Hippocampal formation (tissue), 2 donors: Measurements from ENCODE around the gene OPA3.

Source experiments
- DNase-seq, 2 donors: peaks; one replicate each; lab custom pipeline; 2025; lab: John Stamatoyannopoulos, UW

Gene OPA3

DNA sequence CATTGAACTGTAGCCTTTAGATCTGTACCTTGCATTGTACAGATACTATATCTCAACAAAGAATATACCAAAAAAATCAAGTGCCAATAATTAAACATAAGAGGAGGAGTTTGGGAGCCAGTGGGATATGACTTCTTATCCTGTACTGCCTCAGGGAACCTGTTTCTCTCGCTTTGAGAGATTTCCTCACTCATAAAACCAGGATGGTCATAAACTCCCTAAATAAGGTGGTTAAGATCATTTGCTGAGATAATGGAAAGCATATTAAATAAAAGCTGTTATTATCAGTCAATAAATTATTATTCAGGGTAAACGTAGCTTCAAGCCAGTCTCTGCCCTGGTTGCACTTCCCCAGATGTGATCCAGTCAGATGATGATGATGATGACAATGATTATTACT lies 17.0 kb downstream of the OPA3 start:
- no peak for DNase-seq

DNA sequence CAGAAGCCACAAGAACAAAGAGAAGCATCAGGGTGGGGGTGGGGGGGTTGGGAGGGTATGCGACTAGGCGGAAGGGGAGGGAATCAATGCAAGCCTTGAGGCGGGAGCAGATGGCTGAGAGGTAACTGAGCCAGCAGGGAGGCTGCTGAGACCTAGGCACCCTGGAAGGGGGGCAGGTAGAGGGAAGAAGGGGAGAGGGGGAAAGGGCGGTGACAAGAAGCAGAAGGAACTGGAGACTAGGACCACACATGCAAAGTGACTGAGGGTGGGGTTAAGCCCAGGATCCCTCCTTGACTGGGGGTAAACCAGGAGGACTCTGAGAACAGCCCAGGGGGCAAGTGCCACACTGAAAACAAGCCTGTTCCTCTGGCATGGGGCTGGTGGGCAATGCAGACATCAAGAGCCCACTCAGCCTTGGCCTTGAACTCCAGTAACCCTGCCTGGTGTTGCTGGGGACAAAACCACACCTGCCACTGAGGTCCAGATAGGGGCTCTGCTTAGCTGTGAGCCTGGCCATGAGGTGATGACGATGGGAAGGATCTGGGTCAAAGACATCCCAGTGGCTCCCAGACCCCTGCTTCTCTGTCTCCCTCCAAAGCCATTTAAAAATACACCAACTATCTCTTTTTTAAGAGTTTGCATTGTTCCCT lies 20.3 kb downstream of the OPA3 start:
- no peak for DNase-seq

DNA sequence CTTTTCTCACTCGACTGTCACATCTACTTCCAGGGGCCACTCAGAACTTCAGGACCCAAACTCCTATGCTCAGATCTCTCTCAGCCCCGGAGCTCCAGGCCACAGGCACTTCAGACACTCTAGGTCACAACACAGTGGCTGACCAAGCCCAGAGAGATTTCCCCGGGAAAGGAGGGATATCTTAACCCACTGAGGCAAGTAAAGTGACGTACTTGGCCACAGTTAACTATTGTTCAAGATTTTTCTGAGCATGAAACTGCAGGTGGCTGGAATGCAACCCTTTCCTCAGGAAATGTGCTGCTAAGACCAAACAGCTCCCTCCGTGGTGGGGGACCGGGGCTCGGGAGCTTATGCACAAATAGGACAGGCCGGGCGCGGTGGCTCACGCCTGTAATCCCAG lies 23.9 kb downstream of the OPA3 start:
- no peak for DNase-seq

DNA sequence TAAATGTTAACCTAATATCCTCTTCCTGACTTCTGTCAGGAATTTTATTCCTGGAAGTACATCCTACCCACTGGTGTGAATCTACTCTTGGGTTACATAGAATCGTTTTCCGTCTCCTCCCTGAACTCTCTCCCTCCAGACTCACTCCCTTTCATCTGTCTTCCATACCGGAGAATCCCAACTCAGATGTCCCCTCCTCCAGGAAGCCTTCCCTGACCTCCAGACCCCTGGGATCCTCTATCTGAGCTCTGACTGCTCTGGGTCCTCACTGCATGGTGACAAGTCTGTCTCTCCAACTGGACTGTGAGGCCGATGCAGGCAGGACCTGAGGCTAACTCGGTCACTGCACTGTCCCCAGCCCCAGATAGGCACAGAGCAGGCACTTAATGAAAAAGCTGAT lies 24.6 kb downstream of the OPA3 start:
- DNase-seq, result no peak

DNA sequence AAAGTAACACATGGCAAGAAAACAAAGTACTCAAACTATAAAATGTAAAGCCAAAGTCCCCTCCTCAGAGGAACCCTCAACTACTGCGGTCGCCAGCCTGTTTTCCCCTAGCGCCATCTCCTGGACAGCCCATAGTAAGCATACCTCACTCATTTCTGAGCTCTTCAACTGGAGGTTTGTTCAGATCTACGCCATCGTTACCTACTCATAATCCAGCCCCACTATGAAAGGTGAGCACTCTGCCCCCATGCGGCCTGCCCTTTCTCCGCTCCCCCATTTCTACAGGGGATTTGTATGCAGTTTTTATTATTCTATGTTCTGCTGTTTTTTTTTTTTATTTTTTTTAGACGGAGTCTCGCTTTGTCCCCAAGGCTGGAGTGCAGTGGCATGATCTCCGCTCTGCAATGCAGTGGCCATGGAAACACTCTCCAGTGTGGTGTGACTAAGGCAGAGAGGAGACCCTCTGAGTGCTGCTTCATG lies 26.2 kb downstream of the OPA3 start:
- DNase-seq, result peak; percentile 9 to 36

DNA sequence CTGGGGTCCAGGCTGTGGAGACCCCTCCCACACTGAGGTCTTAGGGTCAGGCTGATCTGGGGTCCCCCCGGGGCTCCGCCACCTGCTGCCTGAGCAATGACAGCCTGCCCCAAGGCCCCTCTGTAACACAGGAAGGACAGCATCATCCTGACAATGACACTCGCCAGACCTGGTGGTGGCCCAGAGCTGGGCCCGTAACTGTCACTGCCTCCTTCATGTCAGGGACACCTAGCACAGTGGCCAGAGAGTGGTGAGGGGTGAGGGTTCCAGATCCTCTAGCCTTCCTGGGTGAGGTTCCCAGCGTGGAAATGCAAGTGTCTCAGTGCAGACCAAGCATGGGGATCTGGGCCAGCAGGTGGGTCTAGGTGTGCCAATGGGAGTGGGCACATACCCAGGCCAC lies 27.8 kb downstream of the OPA3 start:
- no peak for DNase-seq

DNA sequence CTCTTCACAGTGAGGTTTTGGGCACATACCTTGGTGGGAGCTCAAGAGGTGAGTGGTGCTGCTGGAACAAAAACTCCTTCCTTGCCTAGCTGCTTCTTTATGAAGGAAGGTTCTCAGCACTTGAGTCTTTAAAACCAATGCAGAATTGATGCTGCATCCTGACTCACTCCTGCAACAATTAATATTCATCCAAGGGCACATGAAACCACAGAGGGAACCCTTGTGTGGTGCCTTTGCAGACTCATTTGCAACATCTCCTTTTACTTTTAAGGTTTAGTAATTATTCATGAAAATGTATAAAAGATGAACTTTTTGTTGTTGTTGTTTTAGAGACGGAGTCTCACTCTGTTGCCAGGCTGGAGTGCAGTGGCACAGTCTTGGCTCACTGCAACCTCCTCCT lies 30.1 kb downstream of the OPA3 start:
- DNase-seq, result no peak

DNA sequence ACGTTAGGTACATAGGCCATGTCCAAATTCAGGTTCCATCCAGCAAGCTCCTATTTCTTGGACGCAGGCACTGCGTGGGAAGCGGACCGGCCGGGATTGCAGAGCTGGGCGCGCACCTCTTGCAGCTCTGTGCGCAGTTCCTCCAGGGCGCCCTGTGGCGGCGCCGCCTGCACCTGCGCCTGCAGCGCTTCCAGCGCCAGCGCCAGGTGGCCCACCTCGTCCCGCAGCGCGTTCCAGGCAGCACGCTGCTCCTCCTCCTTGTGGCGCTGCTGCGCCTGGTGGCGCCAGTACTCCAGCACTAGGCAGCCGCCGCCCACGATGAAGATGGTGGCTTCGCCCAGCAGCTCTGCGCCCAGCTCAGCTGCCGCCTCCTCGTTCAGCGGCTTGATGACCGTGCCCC lies 31.1 kb downstream of the OPA3 start:
- DNase-seq, result no peak

DNA sequence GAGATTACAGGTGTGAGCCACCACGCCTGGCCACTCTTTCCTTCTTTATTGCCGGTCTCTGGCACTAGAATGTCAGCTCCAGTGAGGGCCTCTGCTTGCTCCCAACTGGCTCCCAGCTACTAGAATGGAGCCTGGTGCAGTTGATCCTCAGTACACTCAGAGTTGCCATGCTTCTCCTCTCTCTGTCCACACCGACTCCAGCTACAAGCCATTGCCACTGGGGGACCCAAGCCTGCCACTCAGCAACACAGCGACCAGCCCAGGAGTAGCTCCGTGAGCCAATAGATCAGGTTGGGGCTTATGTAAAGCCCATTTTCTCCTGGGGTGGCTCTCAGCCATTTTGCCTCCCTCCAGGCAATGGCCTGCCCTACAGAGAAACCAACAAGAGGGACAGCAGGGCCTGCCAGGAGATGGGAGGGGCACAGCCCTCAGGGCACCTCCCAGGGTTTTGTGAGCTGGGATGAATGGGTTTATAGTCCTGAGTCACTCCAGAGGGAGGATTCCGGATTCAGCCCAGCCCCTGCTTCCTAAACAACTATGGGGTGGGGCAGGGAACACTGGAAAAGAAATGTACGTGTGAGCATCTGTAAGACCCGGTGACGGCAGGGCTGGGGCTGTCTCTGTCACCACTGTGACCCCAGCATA lies 36.5 kb downstream of the OPA3 start:
- DNase-seq, result no peak

DNA sequence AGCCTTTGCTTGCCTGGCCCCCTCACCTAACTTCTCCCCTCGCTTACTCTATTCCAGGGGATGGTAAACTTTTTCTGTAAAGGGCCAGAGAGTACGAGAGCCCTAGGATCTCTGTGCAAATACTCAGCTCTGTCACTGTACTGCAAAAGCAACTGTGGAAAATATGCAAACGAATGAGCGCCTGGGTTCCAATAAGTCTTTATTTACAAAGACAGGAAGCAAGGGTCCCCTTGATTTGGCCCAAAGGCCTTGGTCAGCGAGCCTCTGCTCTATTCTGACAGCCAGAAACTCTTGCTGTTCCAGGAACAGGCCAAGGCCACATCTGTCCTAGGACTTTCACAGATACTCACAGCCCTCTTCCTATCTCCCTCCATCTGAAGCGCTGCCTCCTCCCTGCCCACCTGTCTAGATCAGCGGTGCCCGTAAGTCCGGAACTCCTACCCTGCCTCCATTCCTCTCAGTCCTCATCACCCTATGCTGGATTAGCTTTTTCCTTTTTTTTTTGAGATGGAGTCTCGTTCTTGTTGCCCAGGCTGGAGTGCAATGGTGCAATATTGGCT lies 37.3 kb downstream of the OPA3 start:
- DNase-seq, result no peak

DNA sequence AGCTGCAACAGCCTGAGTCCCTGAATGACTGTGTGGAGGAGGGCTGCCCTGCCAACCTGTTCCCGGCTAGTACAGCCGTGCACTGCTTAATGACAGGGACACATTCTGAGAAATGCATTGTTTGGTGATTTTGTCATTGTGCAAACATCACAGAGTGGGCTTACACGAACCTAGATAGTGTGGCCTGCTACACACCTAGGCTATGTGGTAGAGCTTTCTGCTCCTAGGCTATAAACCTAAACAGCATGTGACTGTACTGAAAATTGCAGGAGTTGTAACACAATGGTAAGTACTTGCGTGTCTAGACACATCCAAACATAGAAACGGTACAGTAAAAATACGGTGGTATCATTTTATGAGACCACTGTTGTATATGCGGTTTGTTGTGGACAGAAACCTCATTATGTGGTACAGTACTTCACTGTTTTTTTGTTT lies 42.4 kb downstream of the OPA3 start:
- DNase-seq, result no peak

DNA sequence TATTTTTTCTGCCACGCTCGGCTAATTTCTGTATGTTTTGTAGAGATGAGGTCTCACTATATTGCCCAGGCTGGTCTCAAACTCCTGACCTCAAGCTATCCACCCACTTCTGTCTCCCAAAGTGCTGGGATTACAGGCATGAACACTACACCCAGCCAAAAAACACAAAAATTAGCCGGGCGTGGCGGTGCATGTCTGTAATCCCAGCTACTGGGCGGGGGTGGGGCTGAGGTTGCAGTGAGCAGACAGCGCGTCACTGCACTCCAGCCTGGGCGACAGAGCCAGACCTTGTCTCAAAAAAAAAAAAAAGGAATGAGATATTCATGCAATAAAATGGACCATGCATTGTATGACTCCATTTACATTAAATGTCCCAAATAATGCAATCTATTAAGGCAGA lies 45.1 kb downstream of the OPA3 start:
- DNase-seq, result no peak

DNA sequence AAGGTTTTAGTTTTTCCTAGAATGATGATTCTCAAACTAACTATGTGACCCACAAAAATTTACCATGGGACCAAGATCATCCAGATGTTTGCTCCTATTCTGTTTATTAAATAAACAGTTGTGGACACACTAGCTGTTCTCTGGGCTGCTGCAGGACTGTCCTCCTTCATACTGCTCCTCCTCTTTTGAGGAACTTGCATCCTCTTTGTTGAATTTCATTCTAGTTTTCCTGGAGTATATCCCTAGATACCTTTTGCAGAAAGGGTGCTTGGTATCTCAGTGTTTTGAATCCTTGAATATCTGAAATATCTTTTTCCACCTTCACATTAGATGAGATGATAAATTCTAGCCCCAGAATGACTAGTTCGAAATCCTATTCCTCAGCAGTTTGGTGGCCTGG lies 53.3 kb downstream of the OPA3 start:
- no peak for DNase-seq

DNA sequence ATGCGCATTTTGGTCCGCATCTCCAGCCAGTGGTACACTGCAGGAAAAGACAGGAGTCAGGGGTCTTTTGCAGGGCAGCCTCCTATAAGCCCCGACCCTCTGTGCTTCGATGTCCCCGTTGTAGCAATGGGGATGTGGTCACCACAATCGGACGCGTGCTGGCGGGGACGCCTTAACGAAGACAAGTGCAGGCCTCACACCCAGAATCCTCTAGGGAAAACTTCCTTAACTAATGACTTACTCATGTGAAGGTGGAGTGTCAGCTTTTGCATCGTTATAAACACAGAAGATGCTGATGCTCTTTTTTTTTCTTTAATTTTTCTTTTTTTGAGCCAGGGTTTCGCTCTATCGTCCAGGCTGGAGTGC lies 55.2 kb downstream of the OPA3 start:
- DNase-seq, result no peak

DNA sequence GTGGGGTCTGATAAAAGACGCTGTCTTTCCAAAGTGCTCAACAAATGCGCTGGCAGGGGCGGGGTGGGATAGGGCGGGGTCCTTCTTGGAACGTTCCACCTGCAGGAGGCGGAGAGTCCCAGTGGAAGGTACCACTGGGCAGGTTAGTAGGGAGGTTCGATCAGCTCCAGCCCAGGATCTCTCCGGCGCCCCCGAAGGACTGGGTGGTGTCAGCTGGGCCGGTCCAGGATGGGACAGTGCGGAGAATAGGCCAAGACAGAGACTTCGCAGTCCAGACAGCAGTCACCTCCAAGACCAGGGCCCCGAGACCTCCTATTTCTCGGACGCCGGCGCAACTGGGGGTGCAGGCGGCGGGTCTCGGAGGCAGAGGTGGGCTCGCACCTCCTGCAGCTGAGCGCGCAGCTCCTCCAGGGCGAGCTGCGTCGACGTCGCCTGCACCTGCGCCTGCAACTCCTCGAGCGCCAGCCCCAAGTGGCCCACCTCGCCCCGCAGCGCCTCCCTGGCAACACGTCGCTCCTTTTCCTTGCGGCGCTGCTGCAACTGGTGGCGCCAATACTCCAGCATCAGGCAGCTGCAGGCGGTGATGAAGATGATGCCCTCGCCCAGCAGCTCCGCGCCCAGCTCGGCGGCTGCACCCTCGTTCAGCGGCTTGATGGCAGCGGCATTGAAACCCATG lies 55.7 kb downstream of the OPA3 start:
- peak; percentile 12 to 32 for DNase-seq

DNA sequence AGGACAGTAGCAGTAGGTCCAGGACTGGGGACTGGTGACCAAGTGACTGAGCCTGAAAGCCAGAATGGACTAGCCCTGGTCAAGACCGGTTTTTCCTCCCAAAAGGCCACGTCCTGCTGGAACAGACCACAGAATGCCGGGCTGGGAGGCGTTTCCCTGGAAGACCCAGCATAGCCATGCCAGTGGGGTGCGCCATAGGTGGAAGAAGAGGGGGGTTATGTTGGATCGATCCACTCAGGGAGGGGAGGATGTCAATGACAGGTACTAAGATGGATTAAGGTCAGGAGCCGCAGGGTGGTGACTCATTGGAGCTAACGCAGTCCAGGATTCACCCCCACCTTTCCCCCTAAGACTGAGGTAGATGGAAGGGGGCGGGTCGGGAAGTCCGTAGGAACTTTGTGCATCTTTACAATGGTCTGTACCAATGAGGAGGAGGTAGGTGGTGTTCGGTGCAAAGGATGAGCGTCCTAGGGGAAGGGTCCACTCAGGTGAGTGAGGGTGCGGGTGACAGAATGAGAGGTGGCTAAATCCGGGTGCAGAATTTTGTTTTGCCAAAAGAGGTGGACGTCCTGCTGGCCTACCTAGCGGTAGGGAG lies 56.4 kb downstream of the OPA3 start:
- no peak for DNase-seq

DNA sequence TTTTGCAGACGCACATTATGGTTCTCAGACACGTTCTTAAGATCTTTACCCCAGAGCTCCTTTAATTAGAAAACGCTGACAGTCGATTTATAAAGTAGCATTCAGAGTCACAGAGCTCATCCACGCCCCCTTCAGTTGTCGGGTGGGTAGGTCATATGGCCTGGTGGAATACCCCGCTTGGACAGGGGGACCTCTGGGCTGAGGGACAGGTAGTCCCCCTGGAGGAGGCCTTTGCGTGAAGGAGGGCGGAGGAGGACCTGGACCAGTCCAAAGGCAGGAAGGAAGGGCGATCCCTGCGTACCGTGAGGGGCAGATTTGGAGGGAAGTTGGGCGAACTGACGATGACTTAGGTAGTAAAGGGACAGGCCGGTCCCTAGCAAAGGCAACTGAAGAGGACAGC lies 56.9 kb downstream of the OPA3 start:
- DNase-seq, result no peak

DNA sequence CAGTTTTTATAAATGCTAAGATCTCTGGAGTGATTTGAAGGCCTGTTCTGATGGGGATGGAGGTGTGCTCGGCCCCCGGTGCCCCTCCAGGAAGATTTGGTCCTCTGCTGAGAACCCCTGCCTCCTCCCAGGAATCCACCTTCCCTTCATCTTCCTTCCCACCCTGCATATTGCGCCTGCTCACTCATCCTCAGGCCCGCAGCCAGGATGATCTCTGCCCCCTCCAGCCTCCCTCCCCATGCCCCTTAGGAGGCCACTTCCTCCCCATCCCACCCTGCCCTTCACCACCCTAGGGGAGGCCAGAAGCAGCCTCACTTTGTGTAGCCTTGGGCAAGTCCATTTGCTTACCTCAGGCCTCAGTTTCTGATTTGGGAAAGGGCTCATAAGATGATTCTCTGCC lies 57.6 kb downstream of the OPA3 start:
- no peak for DNase-seq

DNA sequence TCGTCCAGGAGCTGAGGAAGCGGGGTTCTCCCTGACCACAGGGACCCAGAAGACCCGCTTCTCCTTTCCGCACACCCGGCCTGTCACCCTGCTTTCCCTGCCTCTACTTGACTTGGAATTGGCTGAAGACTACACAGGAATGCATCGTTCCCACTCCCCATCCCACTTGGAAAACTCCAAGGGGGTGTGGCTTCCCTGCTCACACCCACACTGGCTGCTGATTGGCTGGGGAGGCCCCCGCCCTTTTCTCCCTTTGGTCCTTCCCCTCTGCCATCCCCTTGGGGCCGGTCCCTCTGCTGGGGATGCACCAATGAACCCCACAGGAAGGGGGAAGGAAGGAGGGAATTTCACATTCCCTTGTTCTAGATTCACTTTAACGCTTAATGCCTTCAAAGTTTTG lies 58.5 kb downstream of the OPA3 start:
- peak; percentile 26 to 40 for DNase-seq

DNA sequence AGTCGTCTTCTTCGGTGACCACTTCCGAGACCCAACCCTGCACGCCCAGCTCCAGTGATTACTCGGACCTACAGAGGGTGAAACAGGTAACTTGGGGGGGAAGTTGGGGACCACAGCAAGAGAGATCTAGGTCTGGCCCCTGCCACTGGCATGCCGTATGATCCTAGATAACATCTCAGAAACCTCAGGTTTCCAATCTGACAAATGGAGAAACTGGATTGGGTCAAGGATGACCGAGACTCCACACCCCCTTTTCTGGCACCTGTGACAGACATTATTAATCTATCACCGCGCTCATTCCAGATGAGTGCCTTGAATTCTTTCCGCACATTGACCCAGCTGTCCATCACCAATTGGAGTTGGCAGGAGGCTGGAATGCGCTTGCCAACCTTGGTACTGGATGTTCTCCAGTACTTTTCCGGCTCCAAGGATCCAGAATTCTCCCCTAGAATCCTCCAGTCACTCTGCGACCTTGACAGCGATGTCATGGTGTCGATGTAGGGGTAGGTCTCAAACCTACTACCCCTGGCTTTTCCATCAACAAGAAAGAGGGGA lies 60.0 kb downstream of the OPA3 start:
- peak in 1 of 2 donors; percentile 19 for DNase-seq

DNA sequence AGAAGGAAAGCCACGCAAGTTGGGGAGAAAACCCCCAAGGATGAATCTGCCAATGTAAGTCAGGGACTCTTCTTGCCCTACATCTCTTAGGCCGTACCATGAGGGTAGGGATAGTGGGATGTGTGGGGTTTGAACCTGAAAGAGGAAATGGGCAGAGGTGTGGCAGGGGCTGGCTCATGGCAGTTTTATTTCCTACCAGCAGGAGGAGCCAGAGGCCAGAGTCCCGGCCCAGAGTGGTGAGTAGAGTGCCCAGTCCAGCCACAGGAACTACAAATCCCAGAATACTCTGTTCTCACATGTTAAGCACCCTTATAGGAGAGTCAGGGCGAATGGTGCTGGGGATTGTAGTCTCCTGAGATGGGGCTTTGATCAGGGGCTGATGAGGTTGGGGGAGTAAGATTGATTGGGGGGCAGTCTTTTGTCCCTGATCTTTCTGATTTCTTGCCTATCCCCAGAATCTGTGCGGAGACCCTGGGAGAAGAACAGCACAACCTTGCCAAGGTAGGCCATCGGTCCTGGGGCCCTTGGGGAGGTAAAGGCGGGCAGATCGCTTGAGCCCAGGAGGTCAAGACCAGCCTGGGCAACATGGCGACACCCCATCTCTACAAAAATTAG lies 60.9 kb downstream of the OPA3 start:
- peak; percentile 68 to 88 for DNase-seq
